DLD1 (cell line): ENCODE data around the gene UBE2H.
"Not testable (repeated sequence)": the region's sequence is repeated elsewhere in the genome, so short reads cannot be mapped to it uniquely, and the experiment has no call there.

Experiments
- in situ Hi-C: cut with HindIII; loops from 2 replicates; pipeline ENCODE4 v1.10.0; 2017; ENCODE audit warnings: low sequenced_read_pairs

Gene UBE2H

DNA sequence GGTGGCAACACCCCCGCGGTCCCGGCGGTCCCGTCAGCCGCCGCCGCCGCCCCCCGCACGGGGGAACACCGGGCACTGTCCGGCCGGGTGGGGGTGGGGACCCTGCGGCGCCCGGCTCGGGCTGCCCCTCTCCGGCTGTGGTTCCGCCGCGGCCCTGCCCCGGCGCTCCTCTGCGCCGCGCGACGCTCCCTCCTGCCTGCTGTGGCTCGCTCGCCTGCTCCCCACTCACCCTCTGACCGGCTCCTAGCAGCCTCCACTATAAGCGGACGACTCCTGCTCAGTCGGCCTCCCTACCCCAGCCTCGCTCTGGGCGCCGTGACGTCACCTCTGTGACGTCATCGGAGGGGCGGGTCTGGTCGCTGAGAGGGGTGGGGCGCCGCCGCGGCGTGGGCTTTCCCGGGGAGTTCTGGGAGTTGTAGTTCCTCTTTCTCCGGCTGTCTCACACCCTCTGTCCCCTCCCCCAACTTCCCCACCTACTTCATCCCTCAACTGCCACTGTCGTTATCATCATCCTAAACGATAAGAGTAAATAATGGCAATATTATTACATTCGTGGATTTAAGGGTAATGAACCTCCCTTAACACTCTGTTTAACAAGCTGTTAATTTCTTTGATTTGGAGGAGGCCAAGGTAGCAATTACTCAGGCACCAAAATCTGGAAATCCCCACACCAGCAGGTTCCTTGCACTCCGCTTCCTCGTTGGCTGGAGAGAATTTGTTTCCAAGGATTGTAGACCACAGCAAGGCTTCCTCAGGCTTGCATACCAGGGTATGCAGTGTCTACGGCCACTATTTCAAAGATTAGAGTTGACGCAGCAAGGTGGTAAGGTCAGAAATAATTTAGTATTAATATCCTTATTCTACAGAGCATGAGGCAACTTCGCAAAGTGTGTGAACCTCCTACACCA is at the start of gene UBE2H:
UBE2H (minus strand) TSS at position 308 of the 908 bp plus-strand sequence. CDS start 405 bp downstream, outside the sequence.
- in situ Hi-C loops: no loop called here

DNA sequence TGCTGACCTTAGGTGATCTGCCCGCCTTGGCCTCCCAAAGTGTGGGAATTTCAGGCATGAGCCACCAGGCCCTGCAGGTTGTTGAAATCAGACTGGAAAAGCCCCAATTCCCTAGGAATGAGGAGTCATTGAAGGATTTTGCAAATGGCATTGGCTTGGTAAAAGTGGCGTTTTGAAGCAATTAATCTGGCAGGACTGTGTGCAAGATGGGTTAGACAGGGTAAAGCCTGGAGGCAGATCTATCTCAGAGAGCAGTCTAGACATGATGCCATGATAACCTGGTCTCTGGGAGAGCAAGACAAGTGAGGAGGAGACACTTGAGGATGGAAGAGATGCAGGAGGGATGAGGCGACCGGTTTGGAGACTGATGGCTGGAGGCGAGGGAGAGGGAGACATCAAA is 45.7 kb upstream of the UBE2H start:
- in situ Hi-C loops: no loop called here

- in situ Hi-C loops: no loop called here
Observed at GRCh38 chr7:129997285-129997684, 44.5 kb upstream of the UBE2H start.

GRCh38 chr7:129993275-129993674 is 40.5 kb upstream of the UBE2H start:
- in situ Hi-C loops: no loop called here

GRCh38 chr7:129990403-129991192 is 37.8 kb upstream of the UBE2H start:
- in situ Hi-C loops: no loop called here

DNA sequence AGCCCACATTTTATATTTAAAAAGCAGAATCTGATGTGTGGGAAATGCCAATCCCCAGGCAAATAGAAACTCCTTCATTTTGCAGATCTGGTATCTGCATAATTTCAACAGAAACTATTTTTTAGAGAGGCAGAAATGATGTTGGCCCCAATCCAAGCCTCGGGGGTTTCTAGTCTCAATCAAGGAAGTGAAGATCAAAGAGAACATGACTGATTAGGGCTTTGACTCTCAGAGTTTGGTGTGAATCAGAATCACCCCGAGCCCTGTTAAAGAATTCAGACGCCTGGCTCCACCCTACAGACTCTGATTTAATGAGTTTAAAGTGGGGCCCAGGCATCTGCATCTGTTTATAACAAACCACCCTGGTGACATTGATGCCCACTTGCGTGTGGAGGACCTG is 36.7 kb upstream of the UBE2H start:
- in situ Hi-C loops: no loop called here

DNA sequence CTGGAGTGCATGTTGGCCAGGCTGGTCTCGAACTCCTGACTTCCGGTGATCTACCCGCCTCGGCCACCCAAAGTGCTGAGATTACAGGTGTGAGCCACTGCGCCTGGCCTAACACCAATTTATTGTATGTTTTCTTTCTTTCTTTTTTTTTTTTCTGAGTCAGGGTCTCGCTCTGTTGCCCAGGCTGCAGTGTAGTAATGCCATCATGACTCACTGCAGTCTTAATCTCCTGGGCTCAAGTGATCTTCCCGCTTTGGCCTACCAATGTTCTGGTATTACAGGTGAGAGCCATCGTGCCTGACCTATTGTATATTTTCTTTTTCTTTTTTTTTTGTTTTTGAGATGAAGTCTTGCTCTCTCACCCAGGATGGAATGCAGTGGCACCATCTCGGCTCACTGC is 33.8 kb upstream of the UBE2H start:
- in situ Hi-C loops: no loop called here

- in situ Hi-C loops: no loop called here
Observed at GRCh38 chr7:129980667-129981066, 27.9 kb upstream of the UBE2H start.

- in situ Hi-C loops: no loop called here
Observed at GRCh38 chr7:129975309-129975708, 22.5 kb upstream of the UBE2H start.

DNA sequence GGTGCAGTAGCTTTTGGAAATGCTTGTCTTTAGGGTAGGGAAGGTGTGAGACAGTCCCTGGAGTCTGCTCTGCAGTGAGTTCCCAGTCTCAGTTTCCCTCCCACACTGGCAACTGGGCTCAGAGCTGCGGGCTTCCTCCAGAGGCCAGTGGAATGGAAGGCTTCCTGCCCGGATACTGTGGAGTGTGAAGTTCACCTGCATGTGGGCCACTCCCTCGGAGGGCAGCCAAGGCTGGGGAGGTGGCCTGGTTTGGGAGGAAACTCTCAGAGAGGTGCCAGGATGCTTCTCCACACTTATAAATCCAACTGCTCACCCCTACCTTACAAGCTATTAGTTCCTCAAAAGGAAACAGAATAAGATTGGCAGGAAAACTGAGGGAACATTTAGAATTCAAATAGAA is 18.1 kb upstream of the UBE2H start:
- in situ Hi-C loops: no loop called here

DNA sequence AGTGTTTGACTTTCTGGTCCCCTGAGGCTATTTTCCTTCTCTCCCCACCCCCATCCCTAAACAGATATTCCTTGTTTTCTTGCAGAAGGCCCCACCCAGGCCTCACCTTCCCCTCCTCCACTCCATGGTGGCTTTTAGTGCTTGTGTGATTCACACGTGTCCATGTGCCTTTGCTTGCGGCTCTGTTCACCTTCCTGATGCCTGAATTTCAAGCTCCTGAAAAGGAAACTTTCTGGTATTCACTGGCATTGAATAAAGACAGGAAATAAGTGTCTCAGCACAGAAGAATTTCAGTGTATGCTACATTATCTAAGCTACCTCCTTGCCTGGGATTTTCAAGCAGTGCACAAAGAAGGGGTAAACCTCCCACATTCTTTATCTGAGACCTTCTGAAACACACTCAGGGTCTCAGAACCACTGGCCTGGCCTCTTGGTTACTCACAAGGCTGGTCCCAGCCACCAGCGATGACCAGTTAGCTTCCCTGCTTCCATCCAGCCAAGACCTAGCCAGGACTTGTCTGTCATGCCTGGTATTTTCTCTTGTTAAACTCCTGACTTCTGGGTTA is 17.2 kb upstream of the UBE2H start:
- in situ Hi-C loops: no loop called here

GRCh38 chr7:129968592-129969383 is 16.0 kb upstream of the UBE2H start:
- in situ Hi-C loops: no loop called here

- in situ Hi-C loops: not testable (repeated sequence)
Observed at GRCh38 chr7:129960204-129960475, 7.4 kb upstream of the UBE2H start.

- in situ Hi-C loops: no loop called here
Observed at GRCh38 chr7:129959471-129960203, 6.9 kb upstream of the UBE2H start.

DNA sequence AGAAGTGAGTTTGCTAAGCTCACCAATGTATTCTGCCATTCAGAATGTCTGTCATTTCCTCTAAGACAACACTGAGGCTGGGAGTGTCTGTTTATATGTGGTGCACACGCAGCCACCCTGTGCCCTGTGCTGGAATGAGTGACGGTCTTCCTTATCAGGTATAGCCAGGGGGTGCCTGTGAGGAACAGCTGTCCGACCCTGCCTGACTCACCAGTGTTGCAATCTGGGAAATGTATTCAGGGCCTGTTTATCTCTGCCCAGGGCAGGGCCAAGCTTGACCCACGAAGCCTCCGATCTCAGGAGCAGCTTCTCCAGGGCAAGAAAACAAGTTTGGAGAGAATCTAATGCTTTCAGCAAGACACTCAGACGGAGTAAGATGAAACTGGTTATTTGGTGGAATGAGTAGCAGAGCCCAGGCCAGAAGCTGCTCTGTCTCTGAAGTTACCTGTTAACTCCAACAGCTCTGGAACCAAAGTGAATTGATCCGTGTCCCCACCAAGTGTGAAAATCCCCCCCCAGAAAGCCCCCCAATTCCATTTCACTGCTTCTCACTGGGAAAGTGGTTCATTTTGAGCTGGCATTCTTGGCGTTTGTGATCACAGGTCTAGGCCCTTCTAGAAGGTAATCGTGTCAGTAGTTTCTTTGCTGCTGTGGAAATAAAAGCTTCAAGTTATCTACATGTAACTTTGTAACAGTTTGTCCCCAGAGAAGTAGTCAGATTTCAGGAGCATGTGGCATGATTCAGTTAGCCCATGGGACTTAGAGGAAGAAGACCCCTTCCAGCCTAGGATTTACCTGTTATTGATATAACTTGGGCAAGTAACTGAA is 6.1 kb upstream of the UBE2H start:
- in situ Hi-C loops: no loop called here

GRCh38 chr7:129955993-129956543 is 3.3 kb upstream of the UBE2H start:
- in situ Hi-C loops: no loop called here

DNA sequence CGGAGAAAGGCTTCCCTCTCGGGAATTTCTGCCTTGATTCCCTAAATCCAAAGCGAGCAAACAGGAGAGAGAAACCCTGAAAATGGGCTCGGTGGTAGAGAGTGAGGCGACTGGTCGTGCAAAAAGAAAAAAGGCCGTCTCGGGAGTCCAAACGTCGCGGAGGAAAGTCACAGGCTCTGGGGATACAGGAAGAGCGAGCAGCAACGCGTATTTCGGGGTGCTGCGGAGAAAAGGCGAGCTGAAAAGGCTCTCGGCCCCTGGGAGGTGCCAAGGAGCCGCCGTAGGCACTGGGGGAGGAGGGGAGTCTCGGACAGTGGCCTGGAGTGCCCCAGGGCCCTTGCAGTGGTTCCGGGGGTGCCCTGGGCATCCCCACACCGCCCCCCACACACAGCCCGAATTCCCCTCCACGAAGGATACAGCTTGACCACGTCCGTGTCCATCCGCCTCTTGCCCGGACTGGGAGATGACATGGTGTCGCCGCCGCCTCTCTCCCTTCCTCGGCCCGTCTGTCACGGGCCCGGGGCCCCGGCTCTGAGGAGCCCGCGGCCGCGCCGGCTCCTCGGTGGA is 591 bp downstream of the UBE2H start:
- in situ Hi-C loops: no loop called here

DNA sequence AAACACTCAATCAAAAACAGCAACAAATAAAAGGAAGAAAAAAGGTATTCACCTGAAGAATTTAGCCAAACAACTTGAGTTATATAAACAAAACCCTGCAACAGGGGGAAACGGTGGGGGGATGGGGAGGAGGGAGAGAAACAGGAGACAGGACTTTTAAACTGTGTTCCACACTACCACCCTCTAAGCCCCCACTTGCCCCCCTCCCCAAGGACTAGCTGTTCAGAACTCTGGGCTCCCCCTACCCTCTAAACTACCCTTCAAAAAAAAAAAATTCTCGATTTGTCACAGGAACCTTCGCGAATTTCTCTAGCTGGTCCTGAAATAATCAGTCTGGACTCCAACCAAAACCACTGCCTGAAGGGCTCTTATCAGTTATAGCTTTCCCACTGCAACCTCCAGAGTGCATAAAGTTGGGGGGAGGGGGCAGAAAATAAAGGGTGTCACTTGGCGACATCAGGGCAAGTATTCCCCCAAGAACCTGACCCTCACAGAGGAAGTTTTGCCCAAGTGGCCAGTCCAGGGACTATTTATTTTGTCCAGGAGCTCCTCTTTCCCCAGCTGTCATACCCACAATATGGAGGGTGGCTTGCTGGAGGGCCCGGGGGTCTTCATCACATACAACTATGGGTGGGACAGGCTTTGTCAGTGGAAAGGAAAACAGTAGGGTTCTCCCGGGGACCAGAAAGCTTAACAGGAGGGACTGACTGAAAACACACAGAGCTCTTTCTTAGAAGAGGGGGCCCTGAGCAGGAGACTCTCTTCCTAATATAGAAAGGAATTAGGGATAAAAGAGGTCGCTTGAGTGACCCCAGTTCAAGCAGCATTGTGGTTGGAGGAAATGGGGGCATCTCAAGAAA is 1.3 kb downstream of the UBE2H start:
- in situ Hi-C loops: no loop called here
